Measurements from ENCODE around the gene KLHL25.
A peak's percentile ranks its signal among the peaks of the same experiment; 100 is the strongest.
"Not testable (repeated sequence)": the region's sequence is repeated elsewhere in the genome, so short reads cannot be mapped to it uniquely, and the experiment has no call there.

KLHL25 gene

DNA sequence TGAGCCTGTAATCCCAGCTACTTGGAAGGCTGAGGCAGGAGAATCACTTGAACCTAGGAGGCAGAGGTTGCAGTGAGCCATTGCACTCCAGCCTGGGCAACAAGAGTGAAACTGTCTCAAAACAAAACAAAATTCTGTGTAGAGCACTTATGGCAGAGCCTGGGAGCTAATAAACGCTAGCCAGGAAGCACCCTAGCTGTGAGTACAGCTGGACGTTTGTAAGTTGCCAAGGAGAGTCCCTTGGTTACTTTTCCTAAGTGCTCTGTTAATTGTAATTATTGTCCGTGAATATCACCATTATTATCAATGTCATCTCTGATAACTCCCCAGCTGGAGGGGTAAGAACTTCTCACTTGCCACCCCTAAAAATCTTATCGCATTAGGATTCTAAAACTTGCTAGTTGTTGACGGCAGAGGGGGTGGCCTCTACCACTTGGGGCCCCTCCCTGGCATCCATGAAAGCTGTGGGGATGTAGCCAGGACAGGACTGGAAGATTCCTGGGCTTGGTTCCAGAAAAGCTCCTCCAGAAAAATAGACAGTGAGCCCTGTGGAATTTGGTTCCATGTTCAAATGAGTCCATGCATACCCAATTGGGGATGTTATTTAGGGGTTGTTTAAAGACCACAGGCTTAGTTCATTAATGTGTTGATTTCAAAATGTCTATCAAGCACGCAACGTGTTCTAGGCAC lies 9.9 kb upstream of the KLHL25 start:
- no peak for DNase-seq

DNA sequence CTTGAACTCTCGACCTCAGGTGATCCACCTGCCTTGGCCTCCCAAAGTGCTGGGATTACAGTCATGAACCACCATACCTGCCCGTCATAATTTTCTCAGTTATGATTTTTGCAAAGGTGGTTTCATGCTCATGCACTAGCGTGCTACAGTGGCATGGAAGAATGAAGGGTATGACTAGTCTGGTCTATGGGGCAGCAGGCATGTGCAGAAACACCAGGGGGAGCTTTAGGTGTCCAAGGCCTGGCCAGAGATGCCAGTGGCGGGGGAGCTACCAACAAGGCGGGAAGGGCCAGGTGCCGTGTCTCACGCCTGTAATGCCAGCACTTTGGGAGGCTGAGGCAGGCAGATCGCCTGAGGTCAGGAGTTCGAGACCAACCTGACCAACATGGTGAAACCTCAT lies 7.9 kb upstream of the KLHL25 start:
- not testable (repeated sequence) for DNase-seq

DNA sequence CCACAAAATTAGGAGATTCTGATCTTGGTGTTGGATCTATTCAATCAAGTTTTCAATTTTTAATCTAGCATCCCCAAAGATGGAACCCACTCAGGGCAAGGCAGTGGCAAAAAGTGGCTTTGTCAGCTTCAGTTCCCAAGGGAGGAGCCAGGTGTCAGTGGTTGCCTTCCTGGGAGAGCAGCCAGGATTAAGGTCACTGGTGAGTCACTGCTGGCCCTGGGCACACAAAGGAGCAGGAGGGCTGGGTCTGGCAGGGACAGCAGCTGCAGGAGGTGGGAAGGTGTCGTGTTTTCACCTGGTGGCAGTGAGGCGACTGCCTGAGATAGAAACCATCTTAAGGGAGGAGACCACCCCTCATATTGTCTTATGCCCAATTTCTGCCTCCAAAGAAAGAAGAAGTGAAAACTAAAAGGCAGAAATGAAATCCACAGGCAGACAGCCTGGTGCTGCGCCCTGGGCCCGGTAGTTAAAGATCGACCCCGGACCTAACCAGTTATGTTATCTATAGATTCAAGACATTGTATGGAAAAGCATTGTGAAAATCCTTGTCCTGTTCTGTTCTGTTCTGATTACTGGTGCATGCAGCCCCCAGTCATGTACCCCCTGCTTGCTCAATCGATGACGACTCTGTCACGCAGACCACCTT lies 5.9 kb upstream of the KLHL25 start:
- no peak for DNase-seq

DNA sequence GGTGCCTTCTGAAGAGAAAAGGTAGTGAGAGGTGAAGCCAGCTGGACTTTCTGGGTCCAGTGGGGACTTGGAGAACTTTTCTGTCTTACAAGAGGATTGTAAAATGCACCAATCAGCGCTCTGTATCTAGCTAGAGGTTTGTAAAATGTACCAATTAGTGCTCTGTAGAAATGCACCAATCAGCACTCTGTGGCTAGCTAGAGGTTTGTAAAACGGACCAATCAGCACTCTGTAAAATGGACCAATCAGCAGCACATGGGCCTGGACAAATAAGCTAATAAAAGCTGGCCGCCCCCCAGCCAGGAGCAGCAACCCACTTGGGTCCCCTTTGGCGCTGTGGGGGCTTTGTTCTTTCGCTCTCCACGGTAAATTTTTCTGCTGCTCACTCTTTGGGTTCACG lies 1.6 kb upstream of the KLHL25 start:
- peak; percentile 34 for DNase-seq

DNA sequence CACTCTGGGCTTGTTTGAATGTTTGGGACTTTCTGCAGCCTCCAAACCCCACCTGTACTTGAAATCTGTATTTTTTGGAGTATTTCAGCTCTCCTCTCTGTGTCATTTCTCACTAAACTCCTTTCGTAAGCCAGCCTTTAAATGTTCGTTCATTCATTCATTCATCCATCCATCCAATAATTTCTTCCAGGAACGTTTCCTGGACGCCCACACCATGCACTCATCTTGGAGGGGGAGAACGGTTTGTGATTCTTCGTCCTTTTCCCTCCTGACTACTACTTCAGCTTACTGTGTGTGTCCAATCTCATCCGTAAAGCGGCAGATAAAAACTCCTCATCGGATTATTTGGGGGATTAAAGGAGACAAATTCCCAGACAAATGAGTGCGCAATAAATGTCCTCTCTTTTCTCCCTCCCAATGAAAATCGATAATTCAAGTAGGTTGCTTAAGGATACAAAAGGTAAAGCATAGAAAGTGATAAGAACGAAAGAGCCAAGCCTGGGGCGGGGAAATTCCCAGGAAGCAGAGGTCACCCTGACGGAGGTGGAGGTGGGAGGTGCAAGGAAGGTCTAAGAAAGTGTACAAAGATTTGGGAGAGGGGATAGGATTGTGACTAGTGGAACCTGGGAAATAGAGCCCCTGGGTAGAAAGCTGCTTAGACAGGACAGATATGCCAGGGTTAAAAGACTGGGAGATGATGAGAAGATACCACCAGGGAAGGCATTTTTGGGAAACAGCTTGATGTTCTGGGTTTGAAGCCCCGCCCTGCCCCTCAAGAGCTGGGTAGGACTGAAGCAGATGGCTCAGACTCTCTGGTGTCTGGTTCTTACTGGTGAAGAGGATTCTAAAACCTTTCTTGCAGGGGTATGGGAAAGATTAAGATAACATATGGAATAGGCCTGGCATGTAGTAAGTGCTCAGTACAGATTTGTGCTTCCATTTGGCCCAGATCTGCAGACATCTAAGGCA lies 896 bp upstream of the KLHL25 start:
- peak; percentile 53 for DNase-seq

DNA sequence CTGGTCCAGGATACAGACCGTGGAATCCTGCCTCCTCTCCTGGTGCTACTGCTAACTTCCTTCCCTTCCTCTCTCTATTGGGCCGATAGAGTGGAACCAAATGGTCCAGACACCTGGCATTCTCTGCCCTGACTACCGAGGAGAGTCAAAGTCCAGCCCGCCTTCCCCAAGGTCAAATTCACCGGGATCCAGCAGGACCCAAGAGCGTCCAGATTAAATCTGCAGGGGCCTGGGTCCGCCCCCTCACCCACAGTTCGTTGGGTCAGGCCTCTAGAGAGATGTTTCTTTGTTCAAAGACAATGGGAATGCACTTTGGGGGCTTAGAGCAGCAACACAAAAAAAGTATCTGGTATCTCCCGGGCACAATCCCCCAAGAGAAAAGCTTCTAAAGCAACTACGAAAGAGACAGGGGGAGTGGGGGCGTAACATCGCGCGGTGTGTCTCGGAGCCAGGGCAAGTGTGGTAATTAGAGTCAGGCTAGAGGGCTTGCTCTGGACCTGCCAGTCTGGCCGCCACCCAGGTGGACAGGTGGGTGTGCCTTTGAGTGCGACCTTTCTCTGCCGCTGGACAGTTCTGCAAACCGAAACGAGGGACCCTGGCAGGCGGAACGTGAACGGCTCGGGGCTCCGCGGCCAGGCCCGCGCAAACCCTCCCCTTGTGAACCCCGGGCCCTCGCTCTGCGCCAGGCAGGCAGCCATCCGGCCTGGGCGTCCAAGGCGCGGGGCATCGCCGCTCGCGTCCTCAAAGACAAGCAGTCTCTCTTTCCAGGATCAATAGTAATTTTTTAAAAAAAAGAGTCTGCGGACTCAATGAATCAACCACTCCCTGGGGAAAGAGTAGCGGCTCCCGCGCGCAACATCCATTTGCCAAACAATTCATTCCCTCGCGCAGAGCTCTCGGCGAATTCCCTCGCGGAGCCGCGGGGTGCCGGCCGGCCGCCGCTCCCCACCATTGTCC lies 806 bp downstream of the KLHL25 start:
- peak; percentile 82 for DNase-seq

DNA sequence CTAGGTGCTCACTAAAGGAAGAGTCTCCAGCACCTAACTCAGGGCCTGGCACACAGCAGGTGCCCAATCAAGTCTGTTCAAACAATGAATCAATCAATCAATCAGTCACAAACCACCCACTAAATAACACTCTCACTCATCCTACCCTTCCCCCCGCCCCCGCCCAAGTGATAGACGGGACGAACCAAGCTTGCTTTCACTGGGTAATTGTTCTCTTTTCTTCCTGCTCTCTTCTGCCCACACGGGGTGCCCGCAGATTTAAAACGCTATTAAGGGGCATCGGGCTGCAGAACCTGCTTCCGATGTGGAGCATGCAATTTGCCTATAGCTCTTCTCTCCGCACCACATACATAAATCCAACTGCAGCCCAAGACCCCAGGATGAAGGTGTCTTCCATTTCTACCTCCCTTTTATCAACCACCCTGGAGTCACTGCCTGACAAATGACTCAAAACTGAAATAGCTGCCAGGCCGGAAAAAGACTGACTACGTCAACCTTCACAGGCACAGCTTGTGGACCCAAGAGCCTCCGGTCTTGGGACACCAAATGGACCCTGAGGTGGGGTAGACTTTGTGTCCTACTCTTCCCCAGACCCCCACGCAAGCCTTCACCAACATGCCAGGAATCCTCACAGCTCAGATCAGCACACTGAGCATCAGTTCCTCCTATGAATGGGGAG lies 1.7 kb downstream of the KLHL25 start:
- DNase-seq = peak; percentile 75

DNA sequence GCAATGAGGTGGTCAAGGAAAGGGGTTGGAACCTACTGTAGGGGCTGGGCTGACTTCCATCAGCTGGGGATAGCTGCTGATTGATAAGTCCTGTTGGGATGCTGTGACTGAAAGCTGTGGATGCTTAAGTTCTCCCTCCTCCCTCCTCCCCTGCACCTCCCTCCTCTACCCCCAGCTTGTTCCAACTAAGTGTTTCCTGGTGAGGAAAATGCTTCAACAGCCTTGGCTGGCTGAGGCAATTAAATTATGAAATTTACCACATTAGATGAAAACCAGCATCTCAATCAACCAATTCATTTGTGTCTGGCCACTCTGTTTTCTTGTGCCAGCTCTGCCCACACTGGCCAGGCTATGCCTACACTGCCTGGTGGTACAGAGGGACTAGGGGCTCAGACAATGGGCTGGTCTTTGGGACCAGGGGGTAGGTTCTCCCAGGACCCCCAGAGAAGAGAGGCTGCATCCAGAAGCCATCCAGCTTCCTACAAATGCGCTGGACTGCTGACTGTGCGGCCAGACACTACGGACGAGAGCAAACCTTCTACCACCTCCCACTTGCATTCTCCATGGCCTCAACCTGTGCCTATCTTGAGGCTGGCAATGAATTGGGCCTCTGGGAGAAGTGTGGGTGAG lies 2.5 kb downstream of the KLHL25 start:
- no peak for DNase-seq

DNA sequence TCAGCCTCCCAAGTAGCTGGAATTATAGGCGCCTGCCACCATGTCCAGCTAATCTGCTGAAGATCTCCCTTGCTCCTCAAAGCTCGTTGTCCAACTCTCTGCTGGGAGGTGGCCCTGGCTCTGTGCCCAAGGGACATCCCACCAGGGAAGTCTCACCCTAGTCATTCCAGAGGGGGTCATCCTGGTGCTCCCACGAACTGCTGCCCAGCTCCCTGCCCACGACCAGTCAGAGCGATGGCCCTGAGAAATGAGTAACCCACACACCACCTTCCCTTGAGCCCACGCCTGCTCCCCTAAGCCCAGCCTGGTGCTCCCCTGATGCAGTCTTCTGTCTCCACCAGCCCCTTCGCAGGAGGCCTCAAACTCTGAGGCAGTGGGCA lies 5.2 kb downstream of the KLHL25 start:
- no peak for DNase-seq

DNA sequence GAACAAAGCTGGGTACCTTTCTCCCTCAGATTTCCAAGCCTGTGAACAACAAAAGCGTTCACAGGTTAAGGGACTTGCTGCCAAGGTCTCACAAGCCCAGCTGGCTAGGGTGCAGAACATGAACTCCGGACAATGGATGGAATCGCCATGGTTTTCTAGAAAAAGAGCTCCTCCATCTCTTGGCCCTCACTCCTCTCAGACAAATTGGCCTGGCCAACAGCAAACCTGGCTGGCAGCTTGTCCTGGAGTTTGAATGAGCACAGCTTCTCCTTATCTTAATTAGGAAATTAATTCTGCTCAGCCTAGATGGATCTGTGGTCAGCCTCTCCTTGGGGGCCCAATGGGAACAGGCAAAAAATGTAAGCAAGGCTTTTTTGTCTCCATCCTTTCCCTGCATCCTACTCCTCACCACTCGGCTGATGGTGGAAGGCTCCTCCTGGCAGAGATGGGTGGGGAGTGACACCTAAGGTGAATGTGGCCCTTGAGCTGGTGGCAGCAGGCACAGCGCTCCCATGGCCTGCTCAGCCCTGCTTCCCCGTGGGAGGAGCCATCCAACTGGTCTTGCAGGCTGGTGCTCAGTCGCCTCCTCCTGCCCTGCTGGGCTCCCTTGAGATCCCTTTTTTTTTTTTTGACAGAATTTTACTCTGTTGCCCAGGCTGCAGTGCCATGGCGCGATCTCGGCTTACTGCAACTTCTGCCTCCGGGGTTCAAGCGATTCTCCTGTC lies 5.8 kb downstream of the KLHL25 start:
- DNase-seq = no peak

DNA sequence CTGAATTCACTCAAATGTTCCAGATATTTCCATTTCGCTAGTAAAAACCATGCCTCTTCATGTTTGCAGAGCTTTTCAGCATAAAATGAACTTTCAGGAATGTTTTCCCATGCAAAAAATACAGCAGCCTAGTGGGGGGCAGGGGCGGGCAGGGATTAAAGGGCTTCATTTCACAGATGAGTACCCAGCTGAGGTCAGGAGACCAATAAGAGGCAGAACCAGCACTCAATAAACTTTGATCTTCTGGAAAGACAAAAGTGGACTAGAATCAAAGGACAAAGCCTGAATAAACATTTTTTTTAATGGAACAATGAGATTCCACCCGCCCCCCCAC lies 8.0 kb downstream of the KLHL25 start:
- DNase-seq = no peak

DNA sequence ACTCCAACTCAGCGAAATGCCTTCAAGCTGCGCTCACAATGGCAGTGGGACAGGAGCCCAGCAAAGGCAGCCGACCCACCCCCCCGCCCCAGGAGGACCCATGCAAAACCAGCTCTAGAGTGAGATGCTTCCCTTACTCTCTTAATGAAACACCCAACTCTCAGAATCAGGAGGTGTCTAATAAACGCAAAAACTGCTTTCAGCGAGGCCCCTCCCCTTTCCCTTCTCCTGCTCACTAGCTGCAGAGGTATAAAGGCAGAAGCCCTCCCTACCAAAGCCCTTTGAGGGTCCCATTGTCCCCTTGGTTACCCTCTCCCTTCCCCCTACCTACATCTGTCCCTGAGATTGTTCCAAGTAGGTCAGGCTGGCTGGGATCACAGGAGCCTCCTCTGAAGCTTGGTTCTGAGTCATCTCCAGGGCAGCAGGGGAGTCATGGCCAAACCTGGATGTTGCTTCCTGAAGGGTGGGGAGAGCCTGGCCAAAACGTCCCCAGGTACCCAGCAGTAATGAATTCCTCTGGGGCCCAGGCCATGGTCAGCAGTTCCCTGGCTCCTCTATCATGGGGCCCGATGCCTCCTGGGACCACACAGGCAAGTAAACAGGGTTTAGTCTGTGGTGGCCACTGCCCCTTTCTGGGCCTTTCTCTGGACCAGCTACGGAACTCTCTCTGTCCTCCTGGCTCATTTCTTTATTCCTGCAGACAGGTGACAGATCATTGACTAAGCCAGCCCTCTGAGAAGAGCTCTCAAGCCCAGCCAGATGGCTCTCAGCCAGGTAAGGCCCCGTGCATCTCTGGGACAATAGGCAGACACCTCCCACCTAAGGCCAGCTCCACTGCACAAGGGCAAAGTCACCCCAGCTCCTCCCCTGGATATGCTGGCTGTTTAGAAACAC lies 8.6 kb downstream of the KLHL25 start:
- DNase-seq = no peak

DNA sequence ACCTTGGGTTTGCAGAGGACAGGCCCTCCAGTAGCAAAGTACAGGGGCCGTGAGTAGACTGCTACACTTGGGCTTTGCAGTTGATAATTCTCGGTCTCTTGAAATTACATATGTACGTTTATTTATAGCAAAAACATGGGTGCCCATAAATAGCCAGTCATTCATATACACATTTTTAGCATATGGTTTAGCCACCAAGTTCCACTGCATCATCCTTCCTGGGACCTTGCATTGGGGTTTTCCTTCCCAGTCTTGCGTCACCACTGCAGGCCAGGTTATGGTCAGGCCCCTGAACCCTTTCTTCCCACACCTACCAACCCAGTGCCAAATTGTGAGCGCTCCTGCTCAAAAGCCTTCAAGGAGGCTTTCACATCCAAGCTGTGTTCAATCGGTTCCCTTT lies 12.7 kb downstream of the KLHL25 start:
- no peak for DNase-seq

DNA sequence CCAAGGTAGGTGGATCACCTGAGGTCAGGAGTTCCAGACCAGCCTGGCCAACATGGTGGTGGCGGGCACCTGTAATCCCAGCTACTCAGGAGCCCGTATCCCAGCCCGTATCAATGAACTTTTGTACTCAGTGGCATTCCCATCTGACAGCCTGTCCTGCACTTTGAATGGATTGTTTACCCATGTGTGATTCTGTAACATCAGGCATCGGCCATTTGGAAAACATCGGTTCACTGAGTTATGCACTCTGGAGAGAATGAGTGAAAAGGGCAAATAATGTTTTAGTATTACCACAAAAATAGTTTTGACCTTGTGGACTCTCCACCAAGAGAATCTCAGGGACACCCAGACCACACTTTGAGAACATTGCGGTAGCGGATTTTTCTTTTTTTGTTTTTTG lies 13.6 kb downstream of the KLHL25 start:
- DNase-seq = no peak

DNA sequence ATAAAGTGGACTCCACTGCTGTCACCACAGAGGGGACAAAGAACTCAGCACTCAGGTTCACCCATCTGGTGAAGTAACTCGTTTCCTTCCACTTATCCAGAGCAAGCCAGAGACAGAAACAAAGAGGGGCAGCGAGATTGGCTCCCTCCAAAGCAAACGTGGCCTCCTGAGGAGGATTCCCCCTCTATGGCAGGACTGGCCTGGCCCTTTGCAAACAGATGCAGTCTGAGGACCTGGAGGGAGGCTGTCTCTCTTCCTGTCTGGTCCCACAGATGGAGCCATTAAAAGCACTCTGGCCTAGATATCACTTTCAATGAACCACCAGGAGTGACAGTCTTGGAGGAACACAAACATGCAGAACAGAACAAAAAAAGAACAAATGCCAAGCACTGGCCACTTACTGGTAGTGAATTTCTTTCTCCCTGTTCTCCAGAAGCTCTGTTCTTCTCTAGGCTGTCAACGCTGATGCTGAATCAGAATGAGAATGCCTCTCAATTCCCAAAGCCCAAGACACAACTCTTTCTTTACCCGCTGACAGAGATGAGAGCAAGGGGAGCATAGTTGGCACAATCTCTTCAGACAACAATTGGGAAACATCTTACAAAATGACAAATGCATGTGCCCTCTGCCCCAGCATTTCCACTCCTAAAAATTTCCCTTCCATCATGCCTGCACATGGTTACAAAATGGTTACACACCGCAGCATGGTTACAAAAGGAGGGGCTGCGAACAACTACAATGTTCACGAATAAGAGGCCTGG lies 14.3 kb downstream of the KLHL25 start:
- no peak for DNase-seq

DNA sequence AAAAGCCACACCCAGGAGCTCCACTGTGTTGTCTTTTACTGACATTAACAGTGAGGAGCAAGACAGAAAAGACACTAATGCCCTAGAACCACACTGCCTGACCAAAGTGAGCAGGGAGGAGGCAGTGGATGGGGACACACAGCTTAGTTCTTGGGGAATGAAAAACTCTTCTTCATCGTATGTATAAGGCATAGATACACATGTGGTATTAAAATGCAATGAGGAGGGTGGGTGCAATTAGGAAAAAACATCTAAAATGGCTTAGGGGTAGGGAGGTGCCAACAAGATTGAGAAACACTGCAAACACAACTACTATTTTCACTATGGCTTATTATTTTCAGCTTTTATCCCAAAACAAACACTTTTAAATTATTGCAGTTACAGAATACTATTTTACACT lies 15.5 kb downstream of the KLHL25 start:
- no peak for DNase-seq

DNA sequence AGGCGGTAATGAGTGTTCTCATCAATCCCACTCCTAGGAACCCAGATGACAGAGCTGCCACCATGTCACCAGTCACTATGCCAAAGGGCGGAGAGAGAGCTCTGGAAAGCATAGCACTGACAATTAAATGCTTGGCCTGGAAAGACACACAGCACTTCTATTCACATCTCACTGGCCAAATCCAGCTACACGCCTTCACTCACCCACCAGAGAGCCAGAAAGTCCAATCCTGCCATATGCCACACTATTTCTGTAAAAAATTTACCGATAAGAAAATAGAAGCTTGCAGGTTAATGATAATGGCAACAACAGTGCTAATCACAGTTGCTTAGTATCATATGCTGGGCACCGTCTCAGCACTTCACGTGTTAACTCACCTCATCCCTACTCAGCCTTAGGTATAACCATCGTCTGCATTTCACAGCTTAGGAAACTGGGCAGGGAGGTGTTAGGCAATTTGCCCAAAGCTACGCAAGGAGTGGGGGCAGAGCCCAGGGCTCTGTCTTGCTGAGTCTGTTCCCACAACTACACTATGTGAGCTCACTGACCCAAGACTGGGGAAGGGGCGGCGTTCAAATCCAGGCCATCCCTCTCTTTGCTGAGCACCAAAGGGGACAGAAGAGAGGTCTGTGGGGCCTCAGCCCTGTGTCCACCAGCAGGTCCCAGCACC lies 16.5 kb downstream of the KLHL25 start:
- DNase-seq = no peak

Measured in activated effector memory CD4-positive, alpha-beta T cell treated with anti-CD3 and anti-CD28 coated beads, Interleukin-2, amount 50 U/mL, for 16 hours (primary cell).